Amniotic stem cell (primary cell): ENCODE data around the gene EZH2.
A peak's percentile ranks its signal among the peaks of the same experiment; 100 is the strongest.

Experiments used
- DNase-seq: peaks from one replicate; lab custom pipeline; 2025; lab: John Stamatoyannopoulos, UW

Gene EZH2

GRCh38 chr7:148898845-148899484, 14.9 kb upstream of the EZH2 start:
- no peak for DNase-seq

GRCh38 chr7:148894591-148894990, 10.5 kb upstream of the EZH2 start:
- no peak for DNase-seq

- no peak for DNase-seq
Observed at GRCh38 chr7:148893071-148893470, 9.0 kb upstream of the EZH2 start.

GRCh38 chr7:148888300-148888699, 4.2 kb upstream of the EZH2 start:
- no peak for DNase-seq

GRCh38 chr7:148886844-148887243, 2.8 kb upstream of the EZH2 start:
- DNase-seq = no peak

GRCh38 chr7:148884299-148885022, 370 bp upstream of the EZH2 start:
- peak; percentile 83 for DNase-seq

GRCh38 chr7:148883266-148884048, 634 bp downstream of the EZH2 start:
- DNase-seq = no peak

GRCh38 chr7:148882841-148883265, 1.2 kb downstream of the EZH2 start:
- DNase-seq = no peak

GRCh38 chr7:148882192-148882591, 1.9 kb downstream of the EZH2 start:
- no peak for DNase-seq

GRCh38 chr7:148878317-148878716, 5.8 kb downstream of the EZH2 start:
- DNase-seq = no peak

- DNase-seq = no peak
Observed at GRCh38 chr7:148877517-148877916, 6.6 kb downstream of the EZH2 start.

GRCh38 chr7:148872188-148872587, 11.9 kb downstream of the EZH2 start:
- no peak for DNase-seq

GRCh38 chr7:148871551-148871950, 12.5 kb downstream of the EZH2 start:
- no peak for DNase-seq

- no peak for DNase-seq
Observed at GRCh38 chr7:148871030-148871429, 13.1 kb downstream of the EZH2 start.

- DNase-seq = no peak
Observed at GRCh38 chr7:148868378-148868674, 15.8 kb downstream of the EZH2 start.

GRCh38 chr7:148867596-148868377, 16.3 kb downstream of the EZH2 start:
- DNase-seq = no peak

- DNase-seq = no peak
Observed at GRCh38 chr7:148866362-148866761, 17.7 kb downstream of the EZH2 start.

- no peak for DNase-seq
Observed at GRCh38 chr7:148865283-148865682, 18.8 kb downstream of the EZH2 start.

- no peak for DNase-seq
Observed at GRCh38 chr7:148863324-148863723, 20.8 kb downstream of the EZH2 start.

GRCh38 chr7:148862481-148862880, 21.6 kb downstream of the EZH2 start:
- DNase-seq = no peak

- no peak for DNase-seq
Observed at GRCh38 chr7:148858489-148858888, 25.6 kb downstream of the EZH2 start.

GRCh38 chr7:148856891-148857290, 27.2 kb downstream of the EZH2 start:
- DNase-seq = no peak

GRCh38 chr7:148856578-148856881, 27.6 kb downstream of the EZH2 start:
- no peak for DNase-seq
